HG03558 (cell line): Measurements from ENCODE around the gene SWAP70.
"Not testable (repeated sequence)": the region's sequence is repeated elsewhere in the genome, so short reads cannot be mapped to it uniquely, and the experiment has no call there.

ENCODE experiments used
- ATAC-seq: cut with Tn5 transposase; IDR thresholded peaks from one replicate; pipeline ENCODE4 v1.9.1; 2021; ENCODE audit warnings: moderate number of reproducible peaks; ENCODE audit not compliant: unreplicated experiment; ENCODE audit errors: extremely low read depth

Gene SWAP70

GRCh38 chr11:9688716-9689511, 25.0 kb downstream of the SWAP70 start:
- peak; percentile 61 for ATAC-seq

GRCh38 chr11:9689721-9690120, 25.8 kb downstream of the SWAP70 start:
- no peak for ATAC-seq

DNA sequence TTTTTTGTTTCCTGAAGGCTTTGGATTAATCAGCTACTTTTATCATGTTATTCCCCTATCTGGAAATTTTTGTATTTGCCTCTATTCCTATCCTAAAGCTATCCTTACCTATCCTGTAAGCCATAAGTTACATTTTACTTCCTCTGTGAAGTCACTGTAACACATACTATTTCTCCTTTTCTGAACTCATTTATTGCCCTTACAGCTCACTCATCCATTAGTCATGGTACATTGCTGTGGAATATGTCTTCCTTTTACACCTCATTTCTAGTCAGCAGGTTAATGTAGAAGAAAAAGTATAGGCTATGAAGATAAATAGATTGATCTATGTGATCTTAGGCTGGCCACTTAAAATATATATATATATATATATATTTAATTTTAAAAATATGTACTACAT, 28.0 kb downstream of the SWAP70 start:
- ATAC-seq, result no peak

DNA sequence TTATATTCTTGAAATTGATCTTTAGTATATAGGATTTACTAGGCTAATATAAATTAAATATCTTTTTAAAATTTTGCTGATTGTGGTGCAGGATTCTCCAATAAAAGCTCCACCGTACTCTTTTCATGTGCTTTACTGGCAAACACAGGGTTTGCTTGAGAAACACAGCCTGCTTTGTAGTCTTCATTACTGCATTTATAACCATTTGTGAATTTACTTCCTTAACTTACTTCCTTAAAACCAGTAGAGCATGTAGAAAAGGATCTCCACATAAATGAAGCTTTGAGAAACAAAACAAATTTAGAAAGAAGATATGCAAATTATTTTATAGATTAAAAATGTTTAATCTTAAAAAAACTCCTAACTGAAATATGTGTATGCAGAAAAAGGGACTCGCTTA, 28.8 kb downstream of the SWAP70 start:
- no peak for ATAC-seq

DNA sequence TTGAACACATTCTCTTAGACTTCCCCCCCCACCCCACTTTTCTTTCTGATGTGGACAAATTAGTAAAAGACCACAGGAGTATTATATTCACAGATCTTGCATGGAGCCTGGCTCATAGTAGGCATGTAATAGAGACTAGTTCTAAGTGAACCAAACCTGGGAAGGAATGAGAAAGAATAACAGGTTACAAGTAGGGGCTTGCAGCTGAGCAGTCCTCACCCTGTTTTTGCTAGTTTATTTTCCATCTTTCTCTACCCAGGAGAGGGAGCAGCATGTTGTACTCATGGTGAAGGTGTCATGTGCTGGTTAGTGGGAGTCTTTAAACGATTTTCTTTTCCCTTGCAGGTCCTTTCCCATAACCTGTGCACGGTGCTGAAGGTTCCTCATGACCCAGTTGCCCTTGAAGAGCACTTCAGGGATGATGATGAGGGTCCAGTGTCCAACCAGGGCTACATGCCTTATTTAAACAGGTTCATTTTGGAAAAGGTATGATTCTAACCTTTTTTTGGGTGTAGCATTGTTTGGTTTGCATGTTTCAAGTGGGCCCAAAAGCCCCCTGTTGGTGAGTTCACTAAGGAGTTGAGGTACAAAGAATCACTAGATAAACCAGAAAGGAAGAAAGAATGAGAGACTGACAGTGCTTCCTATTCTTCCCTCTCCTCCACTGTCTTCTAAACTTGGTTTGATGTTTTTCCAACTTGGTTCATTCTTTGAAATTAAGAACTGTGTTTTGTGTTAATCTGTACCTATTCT, 30.1 kb downstream of the SWAP70 start:
- ATAC-seq, result no peak

DNA sequence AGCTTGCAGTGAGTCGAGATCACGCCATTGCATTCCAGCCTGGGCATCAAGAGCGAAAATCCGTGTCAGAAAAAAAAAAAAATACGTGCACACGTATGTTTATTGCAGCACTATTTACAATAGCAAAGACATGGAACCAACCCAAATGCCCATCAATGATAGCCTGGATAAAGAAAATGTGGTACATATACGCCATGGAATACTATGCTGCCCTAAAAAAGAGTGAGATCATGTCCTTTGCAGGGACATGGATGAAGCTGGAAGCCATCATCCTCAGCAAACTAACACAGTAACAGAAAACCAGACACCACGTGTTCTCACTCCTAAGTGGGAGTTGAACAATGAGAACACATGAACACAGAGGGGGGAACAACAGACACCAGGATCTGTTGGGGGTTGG, 31.4 kb downstream of the SWAP70 start:
- not testable (repeated sequence) for ATAC-seq

GRCh38 chr11:9697766-9698165, 33.9 kb downstream of the SWAP70 start:
- no peak for ATAC-seq

GRCh38 chr11:9700105-9700801, 36.4 kb downstream of the SWAP70 start:
- ATAC-seq, result no peak

- ATAC-seq, result no peak
These were observed 37.9 kb downstream of the SWAP70 start for GRCh38 chr11:9701799-9702198.

DNA sequence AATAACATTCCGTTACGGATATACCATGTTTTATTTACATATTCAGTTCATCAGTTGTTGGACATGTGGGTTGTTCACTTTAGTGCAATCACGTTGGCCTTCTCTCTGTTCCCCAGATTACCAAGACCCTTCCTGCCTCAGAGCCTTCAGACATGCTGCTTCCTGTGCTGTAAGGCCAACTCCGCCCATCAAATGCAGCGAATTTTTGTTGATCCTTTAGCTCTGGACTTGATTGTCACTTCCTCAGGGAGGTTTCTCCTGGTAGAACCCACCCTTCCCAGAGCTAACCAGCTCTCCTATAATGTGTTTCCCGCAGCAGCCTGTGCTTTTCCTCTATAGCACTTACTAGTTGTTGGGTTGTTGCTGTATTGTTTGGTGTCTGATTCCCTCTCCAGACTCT, 39.4 kb downstream of the SWAP70 start:
- no peak for ATAC-seq

GRCh38 chr11:9704037-9704436, 40.2 kb downstream of the SWAP70 start:
- ATAC-seq, result no peak

- ATAC-seq, result no peak
These were observed 40.7 kb downstream of the SWAP70 start for GRCh38 chr11:9704620-9705019.

GRCh38 chr11:9705361-9705760, 41.5 kb downstream of the SWAP70 start:
- not testable (repeated sequence) for ATAC-seq

DNA sequence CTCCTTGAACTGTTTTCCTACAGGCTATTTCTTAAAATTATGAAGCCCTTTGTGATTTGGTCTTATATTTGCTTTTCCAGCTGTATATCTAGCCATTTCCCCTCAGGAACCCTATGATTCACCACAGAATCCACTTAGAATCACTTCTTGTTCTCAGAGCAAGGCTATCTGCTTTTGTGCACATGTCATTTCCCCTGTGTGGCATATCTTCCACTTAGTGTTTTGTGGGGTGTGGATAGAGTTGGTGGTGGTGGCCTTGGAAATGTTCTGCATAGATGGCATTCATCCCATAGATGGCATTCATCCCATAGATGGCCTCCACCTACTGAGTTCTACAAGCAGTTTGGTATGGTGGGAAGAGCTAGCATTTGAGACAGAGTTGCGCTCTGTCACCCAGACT, 44.7 kb downstream of the SWAP70 start:
- no peak for ATAC-seq

DNA sequence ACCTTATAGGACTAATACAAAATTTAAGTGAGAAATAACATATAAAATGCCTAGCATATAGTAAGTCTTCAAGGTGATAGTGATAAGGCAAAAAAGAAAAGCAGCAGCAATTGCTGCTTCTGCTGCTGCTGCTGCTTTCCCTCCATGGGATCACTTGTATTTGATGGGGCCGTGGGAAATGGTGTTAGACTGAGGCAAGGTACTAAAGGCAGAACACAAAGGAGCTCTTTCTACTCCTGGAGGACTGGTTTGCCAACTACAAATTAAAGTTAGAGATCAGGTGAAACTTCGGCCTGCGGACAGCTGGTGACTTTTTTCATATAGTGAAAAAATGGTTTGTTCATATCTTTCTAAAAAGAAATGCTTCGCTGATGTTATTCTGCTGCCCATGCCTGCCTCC, 46.3 kb downstream of the SWAP70 start:
- ATAC-seq, result no peak

GRCh38 chr11:9710852-9711251, 47.0 kb downstream of the SWAP70 start:
- ATAC-seq, result no peak

- ATAC-seq, result no peak
These were observed 47.8 kb downstream of the SWAP70 start for GRCh38 chr11:9711454-9712307.

GRCh38 chr11:9714272-9714940, 50.5 kb downstream of the SWAP70 start:
- ATAC-seq, result no peak

DNA sequence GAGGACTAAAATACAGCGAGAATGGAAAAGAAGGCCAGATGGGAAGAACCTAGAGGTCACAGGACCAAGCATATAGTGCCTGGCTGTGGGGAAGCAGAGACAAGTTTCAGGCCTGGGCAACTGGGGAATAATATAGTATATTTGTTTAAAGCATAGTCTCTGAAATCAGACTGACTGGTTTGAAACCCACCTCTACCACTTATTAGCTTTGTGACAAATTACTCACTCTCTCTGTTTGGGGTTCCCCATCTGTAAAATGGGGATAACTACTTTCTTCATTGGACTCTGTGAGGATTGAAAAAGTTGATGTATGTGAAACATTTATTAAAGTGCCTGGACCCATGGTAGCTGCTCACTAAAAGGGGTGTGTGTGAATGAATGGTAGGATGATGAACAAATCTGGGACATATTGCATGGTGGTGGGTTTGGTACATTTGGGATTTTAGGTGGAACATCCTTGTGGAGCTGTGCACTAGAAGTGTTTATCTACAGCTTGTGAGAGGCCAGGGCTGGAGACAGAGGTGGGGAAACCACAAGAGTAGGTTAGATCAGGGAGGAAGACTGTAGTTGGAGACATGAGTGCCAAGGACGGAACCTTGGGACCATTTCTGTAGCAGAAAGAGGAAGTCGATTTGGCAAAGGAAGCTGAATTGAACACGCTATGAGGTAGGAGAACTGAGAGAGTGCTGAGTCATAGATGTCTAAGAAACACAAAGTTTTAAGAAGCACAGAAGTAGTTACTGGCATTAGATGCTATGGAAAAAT, 52.6 kb downstream of the SWAP70 start:
- peak; percentile 34 for ATAC-seq
